ENCODE measurements around the gene GPC3. TPM values are rescaled to one million over a fixed set of nuclear protein-coding genes. Genes with fewer than 3 reads are reported as not detected.

The GPC3 gene
- total RNA-seq, 1 donor from 2014 or later: not detected

DNA sequence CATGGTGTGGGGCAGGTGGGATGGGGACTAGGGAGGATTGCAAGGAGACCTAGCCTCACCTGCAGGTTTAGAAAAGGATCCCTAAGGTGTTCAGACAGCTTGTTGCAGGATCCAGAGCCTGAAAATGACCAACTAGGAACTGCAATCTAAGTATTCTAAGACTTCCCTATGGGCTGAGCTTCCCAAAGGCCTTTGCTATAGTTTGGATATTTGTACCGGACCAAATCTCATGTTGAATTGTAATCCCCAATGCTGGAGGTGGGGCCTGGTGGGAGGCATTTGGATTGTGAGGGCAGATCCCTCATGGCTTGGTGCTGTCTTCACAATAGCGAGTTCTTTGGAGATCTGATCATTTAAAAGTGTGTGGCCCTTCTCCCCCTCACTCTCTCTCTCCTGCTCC, 52.1 kb downstream of the GPC3 start:
- no peak for DNase-seq (ENCODE audit: extremely low read depth, low read depth, low spot score)

DNA sequence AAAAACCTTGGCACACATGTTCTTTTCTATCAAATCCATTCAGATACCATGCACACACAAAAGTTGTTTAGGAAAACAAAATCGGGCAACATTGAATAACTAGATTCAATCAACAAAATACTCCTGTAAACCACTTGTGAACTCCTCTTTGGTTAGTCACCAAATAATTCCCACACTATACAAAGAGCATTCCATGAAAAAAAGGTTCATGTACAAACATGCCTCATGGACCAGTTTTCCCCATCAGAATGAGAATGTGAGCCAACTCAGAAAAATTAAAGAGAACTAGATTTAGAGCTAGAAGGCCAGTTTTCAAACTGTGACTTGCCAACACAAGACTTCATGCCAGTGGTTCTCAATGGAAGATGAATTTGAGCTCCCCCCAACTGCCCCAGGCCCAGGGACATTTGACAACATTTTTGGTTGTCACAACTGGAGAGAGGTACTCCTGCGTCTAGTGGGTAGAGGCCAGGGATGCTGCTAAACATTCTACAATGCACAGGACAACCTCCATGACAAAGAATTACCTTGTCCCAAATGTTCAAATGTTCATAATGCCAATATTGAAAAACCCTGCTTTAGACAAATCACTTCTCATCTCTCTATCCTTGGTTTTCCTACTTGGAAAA, 55.4 kb downstream of the GPC3 start:
- no peak for DNase-seq (ENCODE audit: extremely low read depth, low read depth, low spot score)

DNA sequence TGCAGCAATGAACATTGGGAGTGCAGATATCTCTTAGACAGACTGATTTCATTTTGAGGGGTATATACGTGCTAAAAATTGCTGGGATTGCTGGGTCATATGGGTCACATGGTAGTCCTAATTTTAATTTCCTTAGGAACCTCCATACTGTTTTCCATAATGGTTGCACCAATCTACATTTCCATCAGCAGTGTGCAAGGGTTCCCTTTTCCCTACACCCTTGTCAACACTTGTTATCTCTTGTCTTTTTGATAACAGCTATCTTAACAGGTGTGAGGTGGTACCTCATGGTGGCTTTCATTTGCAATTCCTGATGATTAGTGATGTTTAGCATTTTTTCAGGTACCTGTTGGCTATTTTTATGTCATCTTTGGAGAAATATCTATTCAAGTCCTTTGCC, 57.0 kb downstream of the GPC3 start:
- no peak for DNase-seq (ENCODE audit: extremely low read depth, low read depth, low spot score)

DNA sequence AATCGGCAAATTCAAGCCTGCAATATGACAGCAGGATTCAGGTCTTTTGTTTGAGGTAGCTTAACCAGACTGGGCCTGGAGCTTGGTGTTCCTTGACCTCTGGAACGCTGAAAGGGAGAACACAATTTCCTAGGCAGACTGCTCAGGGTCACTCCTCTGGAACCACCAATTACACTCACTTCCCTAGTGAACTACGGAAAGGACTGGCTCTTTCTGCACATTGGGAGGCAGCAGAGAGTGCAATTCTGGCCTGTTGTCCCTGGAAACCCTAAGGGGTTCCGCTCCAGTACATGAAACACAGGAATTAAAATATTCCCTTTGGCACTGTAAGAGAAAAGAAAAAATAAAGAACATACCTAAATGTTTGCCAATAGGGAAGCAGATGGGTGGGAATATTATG, 58.6 kb downstream of the GPC3 start:
- DNase-seq (ENCODE audit: extremely low read depth, low read depth, low spot score): no peak

DNA sequence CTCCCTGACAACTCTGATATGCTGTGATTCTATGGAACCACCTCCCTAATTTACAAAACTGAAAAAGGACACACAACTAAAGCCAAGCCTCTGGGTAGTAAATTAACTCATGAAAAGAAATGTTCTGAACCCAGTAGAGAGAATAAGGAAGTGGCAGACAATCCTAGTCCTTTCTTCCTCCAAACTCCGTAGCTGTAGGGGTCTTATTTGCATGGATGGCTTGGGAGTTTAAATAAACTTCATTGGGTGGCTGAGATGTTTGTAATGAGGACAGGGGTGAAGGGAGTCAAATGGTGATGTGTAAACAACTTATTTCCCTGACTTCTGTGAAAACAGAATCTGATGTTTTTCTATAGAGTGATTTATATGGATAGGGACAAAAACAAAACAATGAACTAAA, 59.3 kb downstream of the GPC3 start:
- no peak for DNase-seq (ENCODE audit: extremely low read depth, low read depth, low spot score)

DNA sequence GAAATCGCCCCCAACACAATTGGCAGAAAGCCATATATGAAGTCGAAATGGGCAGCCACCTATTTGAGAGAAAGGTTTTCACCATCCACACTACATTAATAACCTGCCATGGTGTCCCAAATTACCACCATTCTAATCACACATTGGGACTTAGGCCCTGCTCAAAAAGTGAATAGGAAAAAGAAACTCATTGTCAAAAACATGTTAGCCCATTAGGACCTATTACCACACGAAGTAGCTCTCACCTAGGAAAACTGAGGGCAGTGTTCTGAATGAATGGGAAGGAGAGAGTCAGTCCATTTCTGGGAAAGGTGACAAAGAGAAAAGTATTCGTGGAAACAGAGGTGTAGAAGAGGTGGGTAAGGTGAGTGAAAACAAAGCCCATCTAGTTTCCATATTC, 60.8 kb downstream of the GPC3 start:
- no peak for DNase-seq (ENCODE audit: extremely low read depth, low read depth, low spot score)

DNA sequence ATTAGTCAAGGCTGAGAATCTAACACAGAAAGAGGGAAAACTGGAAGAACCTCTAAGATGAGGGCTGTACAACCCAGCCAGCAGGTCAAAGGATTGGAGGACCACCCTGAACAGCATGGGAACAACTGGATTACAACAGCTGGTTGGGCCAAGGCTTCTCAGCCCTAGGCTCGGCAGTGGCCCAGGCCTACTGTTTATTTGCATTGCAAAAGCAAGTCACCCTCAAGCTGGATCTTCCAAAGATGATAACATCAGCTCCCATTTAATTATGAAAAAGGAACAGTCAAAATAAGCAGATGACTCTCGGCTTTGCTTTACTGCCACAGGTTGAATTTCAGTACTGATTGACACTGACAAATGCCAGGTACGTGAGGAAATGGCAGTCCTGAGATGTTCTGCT, 61.8 kb downstream of the GPC3 start:
- DNase-seq (ENCODE audit: extremely low read depth, low read depth, low spot score): no peak

DNA sequence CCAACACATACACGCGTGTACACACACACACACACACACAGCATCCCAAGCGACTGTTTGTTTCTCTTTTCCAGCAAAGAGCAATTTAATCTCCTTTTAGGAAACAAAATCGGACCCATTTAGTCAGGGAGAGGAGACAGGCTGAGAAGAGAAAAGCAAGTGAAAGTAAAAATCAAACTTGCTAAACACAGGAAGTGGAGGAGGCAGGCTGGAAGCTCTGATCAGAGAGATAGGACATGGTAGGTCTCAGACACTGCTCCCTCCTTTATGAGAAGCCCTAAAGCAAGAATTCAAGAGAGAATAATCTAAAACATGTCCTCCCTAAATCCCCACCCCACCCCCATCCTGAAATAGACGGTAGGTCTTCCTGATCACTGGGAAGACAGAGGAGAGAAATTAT, 62.3 kb downstream of the GPC3 start:
- no peak for DNase-seq (ENCODE audit: extremely low read depth, low read depth, low spot score)

DNA sequence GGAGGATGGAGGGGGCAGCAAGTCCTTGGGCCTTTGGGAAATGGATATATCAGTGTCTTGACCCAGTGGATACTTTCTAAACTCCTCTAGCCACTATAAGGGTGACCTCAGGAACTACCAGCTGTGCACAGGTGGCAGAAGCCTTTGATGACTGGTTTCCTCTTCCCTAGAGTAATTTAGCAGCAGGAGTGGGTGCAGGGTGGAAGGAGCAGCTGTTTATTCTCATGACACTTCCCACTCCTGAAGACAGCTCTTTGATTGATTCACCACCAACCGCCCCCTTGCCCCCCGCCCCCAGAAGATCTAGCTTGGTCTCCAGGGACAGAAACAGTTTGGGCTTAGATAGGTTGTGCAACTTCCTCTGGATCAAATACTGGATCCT, 63.0 kb downstream of the GPC3 start:
- no peak for DNase-seq (ENCODE audit: extremely low read depth, low read depth, low spot score)

DNA sequence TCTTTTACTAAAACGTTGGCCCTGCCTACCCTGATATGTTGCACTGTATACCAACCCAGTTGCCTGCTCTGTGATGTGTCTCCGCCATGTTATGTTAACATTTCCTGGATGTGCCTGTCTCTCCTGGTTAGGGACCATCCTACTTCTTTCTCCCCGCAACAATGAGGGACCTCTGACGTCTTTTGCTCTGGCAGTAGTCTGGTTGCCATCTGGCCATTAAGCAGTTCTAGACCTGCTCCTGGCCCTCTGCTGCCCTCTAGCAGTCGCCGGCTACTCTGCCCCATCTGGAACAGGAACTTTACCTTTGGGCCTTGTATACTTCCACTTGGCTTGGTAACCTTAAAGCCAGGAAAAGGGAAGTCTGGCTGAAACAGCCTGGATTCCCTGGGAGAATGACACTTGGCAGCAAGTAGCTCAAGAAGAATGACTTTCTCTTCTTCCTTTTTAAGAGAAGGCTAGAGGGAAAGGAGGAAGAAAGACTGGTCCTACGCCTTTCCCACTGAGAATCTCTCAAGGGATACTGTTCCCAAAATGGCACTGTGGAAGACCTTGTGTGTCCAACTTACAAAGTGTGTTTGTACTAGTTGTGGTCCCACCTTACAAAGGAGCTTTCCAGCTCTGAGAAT, 63.5 kb downstream of the GPC3 start:
- no peak for DNase-seq (ENCODE audit: extremely low read depth, low read depth, low spot score)

DNA sequence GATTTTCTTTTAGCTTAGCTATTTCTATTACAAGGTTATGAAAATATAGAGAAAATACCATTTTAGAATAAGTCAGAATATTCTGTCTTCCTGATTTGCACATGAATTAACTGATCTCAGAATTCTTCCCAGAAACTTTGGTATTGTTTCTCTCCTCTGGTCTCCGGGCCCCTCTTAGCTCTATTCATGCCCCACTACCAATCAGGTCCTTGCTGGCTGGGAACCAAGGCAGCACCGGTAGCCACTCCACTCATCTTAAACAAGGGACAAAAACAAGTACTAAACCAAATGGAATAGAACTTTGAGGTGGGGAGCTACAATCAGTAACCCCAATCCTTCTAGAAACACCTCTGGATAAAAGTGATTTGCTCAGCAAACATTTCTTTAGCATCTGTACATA, 64.3 kb downstream of the GPC3 start:
- DNase-seq (ENCODE audit: extremely low read depth, low read depth, low spot score): no peak

DNA sequence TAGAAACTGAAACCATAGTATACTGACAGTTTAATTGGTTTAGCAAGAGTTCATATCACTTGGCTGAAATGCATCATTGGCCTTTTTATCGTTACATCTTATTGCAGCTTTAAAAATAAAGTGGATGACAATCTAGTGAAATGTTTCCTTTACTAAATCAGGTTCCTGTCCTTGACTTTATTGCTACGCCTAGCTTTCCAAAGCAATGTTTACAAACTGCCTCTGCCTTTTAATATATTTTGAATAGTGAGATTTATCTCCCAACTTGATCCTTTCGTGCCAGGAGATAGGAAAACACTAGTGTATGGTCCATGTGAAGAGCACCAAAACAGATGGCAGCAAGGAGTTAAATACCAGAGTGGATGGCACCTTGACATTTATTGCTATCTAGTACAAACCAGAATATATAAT, 67.0 kb downstream of the GPC3 start:
- no peak for DNase-seq (ENCODE audit: extremely low read depth, low read depth, low spot score)

DNA sequence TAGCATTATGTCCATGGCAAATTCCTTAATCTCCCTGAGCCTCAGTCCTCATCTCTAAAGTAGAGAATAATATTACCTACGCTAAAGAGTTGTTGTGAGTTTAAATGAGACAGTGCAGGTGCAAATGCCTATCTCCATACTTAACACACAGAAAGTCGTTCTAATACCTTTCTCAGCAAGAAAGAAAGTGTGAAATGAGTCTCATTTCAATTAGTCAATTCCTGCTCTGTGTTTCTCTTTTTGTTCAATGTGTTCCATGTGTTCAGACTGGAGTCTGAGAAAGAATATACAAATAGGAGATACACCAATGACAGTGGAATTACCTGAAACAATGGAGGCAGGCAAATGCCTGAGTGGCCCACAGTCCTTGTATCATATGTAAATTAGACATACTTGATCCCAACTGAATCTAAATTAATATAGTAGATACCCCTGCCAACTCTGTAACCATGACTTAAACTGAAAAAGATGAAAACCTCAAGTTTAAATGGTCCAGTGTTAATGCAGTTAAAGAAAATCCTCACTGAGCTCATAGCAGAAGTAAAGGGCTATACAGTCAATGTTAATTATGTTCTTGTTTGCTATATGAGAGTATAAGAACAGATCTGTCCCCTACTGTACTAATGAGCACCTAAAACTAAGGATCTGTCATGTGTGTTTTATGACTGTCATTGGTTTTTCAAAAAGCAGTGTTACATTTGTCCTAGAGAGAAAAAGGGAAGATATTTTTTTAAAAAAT, 68.2 kb downstream of the GPC3 start:
- no peak for DNase-seq (ENCODE audit: extremely low read depth, low read depth, low spot score)

DNA sequence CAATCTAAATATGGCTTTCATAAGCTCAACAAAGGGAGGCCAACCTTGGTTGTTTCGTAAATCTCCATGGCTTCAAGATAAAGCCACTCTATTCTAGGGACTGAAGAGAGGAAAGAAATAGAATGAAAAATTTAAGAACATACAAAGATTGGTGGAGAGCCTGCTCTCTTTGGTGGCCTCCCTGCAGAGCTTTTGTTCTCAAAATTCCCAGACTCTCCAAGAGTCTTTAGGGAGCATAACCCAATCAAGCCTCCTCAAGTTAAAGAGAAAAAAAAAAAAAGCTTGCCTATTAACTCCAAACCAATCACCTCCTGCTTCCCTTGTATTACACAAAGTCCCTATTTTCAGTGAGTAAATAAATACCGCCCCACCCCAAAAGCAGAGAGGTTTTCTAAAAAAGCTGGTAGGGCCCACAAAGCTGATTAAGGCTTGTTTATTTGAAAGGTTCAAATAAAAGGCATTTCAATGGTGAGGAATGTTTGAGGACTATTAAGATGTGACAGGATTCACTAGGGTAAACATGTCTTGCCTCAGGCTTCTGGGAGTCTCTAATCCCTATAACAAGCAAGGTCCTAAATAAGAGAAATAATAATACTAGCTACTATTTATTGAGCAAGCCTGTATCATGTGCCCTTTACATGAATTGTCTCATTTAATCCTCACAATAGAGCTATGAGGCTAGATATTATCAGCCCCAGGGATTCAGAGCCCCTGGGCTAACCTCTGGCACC, 71.6 kb downstream of the GPC3 start:
- DNase-seq (ENCODE audit: extremely low read depth, low read depth, low spot score): no peak

DNA sequence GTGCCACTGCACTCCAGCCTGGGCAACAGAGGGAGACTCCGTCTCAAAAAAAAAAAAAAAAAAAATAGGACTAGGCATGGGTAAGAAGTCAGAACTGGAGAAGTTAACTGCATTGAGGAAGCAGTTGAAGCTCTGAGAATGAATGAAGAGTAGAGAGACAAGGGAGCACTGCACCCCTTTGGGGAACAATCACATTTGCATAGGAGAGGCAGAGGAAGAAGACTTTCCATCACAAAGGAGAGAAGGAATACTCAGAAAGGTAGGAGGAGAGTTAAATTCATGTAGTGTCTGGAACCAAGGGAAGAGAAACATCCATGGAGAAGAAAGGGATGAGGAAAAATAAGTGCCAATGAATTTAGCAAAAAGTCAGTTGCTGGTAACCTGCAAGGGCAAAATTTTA, 72.4 kb downstream of the GPC3 start:
- DNase-seq (ENCODE audit: extremely low read depth, low read depth, low spot score): no peak

DNA sequence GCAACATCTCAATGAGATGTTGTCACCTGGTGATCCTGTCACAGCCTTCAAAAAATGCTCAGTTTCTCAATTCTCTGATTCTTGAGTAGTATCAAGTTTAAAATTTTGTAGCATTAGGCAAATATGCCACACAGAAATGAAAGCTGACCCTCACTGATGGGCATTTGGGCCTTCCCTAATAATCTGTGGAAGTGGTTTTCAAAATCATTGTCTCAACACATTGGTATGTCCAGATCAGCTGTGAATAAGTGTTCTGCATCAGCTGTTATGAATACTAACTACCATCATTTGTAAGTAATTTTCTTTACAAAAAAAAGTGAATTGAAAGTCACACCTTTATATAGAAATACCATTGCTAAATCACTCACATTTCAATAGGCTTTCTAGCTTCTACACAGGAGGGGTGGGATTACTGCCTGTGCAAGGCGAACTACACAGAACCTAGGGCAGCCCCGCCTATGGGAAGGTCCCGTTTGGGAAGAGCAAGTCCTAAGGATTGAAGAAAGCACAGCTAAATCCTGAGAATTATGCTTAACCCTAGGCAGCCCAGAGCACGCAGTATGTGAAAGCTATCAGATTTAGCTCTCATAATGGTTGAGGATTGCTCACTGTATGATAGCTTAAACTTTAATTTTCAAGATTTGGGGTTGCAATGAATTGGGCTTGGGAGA, 73.4 kb downstream of the GPC3 start:
- DNase-seq (ENCODE audit: extremely low read depth, low read depth, low spot score): no peak

DNA sequence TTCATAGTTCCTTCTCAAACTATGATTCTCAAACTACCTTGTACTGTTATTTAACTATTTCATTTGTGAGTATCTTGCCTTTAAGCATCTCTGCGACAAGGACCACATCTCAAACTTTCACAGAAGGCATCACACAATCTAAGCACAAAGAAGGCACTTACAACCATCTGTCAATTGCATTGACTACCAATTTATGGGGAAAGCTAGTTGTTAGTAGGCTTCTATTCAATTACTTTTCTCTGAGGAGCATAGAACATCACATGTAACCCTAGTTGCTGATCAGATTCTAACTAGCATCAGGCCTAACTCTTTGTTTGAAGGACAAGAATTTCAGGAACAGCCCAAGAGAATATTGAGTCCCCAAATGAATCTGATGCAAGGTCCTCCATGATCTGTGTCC, 74.9 kb downstream of the GPC3 start:
- DNase-seq (ENCODE audit: extremely low read depth, low read depth, low spot score): no peak

DNA sequence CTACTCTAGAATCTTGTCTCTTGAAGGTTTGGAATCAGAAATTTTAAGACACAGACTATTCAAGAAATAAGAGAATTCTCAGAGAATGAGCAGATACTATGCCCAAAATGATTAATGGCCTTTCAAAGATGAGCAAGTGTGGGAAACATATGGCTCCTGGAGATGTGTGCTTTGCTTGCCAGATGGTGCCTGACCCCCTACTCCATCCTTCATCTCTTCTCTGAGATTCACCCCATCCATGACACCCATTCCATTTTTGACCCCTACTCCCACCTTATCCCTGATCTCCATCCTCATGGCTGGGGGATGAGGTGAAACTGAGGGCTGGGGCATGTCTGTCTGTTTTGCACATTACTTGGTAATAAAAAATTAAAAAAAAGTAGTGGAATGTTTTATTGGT, 75.5 kb downstream of the GPC3 start:
- no peak for DNase-seq (ENCODE audit: extremely low read depth, low read depth, low spot score)

DNA sequence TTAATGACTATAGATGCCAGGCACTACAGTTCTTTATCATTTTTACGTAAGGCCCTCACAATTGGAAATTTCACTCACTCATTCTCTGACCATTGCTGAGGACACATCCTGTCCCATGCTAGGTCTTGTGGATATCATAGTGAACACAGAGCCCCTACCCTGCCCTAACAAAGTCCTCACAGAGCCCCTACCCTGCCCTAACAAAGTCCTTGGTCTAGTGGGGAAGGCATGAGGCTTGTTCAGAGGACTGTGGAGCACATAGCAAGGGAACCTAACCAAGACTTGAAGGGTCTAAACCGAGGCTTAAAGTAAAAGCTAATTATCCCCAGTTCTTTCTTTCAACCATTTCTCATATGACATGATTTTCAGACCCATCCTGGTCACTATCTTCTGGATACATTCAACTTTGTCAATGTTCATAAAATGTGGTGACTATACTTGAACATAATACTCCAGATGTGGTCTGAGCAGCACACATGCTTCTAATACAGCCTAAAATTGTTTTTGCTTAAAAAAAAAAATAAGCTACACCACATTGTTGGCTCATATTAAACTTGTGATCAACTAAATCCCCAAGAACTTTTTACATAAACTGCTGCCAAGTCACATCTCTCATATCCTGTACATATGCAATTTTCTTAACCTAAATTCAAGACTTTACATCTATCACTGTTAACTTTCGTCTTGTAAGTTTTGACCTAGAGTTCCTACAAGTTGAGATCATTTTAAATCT, 77.0 kb downstream of the GPC3 start:
- DNase-seq (ENCODE audit: extremely low read depth, low read depth, low spot score): no peak

DNA sequence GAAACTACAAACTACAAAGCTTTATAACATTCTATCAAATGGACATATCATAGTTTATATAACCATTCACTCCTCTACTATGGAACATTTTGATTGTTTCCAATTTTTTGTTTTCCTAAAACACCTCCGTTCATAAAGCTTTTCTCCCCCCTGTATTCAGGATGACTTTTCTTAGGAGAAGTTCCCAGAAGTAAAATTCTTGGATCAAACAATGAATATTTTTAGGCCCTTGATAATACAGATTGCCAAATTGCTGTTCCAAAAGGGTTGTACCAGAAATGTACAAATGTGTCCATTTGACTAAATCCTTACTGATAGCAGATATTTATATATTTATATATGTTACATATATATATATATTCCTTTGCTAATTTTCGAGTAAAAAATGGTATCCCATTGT, 77.8 kb downstream of the GPC3 start:
- no peak for DNase-seq (ENCODE audit: extremely low read depth, low read depth, low spot score)

DNA sequence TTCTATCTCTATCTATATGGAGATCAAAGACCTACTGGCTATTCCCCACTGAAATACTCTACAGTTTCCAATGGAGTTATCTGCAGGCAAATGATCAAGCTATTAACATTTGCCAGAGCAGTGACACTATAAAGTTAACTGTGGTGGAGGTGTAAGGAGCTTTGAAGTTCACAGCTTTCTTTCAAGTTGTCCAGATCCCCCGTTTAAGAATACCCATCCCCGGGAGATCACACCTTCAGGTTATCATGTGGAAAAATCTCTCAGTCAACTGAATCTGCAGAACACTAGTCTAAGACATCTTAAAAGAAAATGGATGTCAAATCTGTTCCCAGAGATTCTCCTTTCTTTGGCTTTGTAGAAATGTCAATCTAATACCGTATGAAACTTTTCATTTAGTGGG, 80.1 kb downstream of the GPC3 start:
- DNase-seq (ENCODE audit: extremely low read depth, low read depth, low spot score): no peak

All from glomerular endothelial cell (primary cell).